Breast epithelium (tissue), 4 donors: ENCODE results near the gene SETBP1. TPM values are rescaled to one million over a fixed set of nuclear protein-coding genes. Genes with fewer than 3 reads are reported as not detected.

Experiments
- DNase-seq, 2 donors: peaks; one replicate each; pipeline ENCODE4 v3.0.0-alpha.2; 2019; ENCODE audit warnings: low spot score in 2 of 2
- H3K27ac ChIP-seq, 2 donors: fragments of 200-600 bp; sonication (generic) in 1 of 2; one replicate each; pipeline ENCODE4 v1.5.1; 2016 to 2019; ENCODE audit warnings: mild to moderate bottlenecking in 1 of 2
- H3K27me3 ChIP-seq, 2 donors: fragments of 200-600 bp; sonication (generic) in 1 of 2; one replicate each; pipeline versions ENCODE4 v1.5.1 to v1.6.0; 2017 to 2019; ENCODE audit warnings: control low read depth in 1 of 2, mild to moderate bottlenecking in 1 of 2
- H3K36me3 ChIP-seq: fragments of 200-600 bp; one replicate; pipeline ENCODE4 v1.5.1; 2019
- H3K4me1 ChIP-seq, 2 donors: fragments of 200-600 bp; sonication (generic); one replicate each; pipeline ENCODE4 v1.5.1; 2016 to 2019; ENCODE audit warnings: control low read depth in 1 of 2
- H3K4me3 ChIP-seq, 3 donors: fragments of 200-600 bp; sonication (generic); 1 replicate in 2 of 3; 2 replicates in 1 of 3; pipeline ENCODE4 v1.5.1; 2016 to 2019; ENCODE audit warnings: mild to moderate bottlenecking in 3 of 3, moderate library complexity in 2 of 3
- H3K9me3 ChIP-seq, 2 donors: fragments of 200-600 bp; sonication (generic) in 1 of 2; one replicate each; pipeline ENCODE4 v1.5.1; 2016 to 2019; ENCODE audit warnings: control low read depth in 1 of 2
- POLR2A ChIP-seq: fragments of 450-650 bp; IDR thresholded peaks from one replicate; pipeline ENCODE4 v1.6.1; 2016; ENCODE audit warnings: antibody characterized with exemption, mild to moderate bottlenecking, moderate library complexity
- POLR2AphosphoS5 ChIP-seq, 3 donors: sonication (generic); formaldehyde crosslinking; IDR thresholded peaks; one replicate each; pipeline ENCODE4 v1.6.1; 2017; ENCODE audit warnings: antibody characterized with exemption in 3 of 3
- intact Hi-C: fragments of 100-400 bp; cut with DNase I; formaldehyde crosslinking; loops from one replicate; pipeline ENCODE4 v1.15.1; 2023; ENCODE audit warnings: low total_unique reads
- total RNA-seq, 3 donors: library from RNA; depleted of rRNA; stranded (reverse); fragments of >200 nt; gene quantifications; one replicate each; pipeline ENCODE4 v1.1.0, GENCODE V29; 2016
- TF ChIP-seq, protein P1 (sequence below), 3 donors: fragments of 450-650 bp; IDR thresholded peaks; one replicate each; pipeline ENCODE4 v1.5.1; 2016 to 2017; ENCODE audit warnings: antibody characterized with exemption in 3 of 3, mild to moderate bottlenecking in 3 of 3, moderate library complexity in 3 of 3

Gene SETBP1
- total RNA-seq, 3 donors from 2014 or later, result 26.2 to 40.1 (median 37.0) TPM

DNA sequence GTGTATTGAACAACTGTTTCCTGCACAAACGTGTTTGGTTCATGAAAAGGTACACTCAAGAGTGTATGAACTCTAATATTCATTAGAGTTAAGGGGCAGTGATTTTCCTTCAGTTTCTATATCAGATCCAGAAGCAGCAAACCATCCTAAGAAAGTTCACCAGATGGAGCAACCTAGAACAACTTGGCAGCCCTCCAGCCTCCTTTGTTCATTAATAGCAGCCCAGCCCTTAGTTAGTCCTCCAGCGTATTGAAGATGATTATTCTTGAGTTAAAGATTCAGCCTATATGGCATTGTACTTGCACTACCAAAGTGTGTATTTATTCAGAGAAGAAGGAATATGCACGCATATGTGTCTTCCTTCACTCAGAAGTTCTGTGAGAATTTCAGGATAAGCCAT is 365.5 kb downstream of the SETBP1 start:
- no peak overlapping the region for H3K4me3 ChIP-seq
- no peaks in the 10 kb centered on the region for H3K27me3 ChIP-seq
- H3K9me3 ChIP-seq, result no peaks in the 10 kb centered on the region
- intact Hi-C loops, result no loop called here
- DNase-seq, result no peak
- H3K36me3 ChIP-seq, result no peaks in the 10 kb centered on the region
- TF ChIP-seq POLR2AphosphoS5 (IDR thresholded peaks at IDR 0.05), result no peak
- TF ChIP-seq, protein P1, sequence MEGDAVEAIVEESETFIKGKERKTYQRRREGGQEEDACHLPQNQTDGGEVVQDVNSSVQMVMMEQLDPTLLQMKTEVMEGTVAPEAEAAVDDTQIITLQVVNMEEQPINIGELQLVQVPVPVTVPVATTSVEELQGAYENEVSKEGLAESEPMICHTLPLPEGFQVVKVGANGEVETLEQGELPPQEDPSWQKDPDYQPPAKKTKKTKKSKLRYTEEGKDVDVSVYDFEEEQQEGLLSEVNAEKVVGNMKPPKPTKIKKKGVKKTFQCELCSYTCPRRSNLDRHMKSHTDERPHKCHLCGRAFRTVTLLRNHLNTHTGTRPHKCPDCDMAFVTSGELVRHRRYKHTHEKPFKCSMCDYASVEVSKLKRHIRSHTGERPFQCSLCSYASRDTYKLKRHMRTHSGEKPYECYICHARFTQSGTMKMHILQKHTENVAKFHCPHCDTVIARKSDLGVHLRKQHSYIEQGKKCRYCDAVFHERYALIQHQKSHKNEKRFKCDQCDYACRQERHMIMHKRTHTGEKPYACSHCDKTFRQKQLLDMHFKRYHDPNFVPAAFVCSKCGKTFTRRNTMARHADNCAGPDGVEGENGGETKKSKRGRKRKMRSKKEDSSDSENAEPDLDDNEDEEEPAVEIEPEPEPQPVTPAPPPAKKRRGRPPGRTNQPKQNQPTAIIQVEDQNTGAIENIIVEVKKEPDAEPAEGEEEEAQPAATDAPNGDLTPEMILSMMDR (IDR thresholded peaks at IDR 0.05), result no peak
- TF ChIP-seq POLR2A, result no peak
- no peaks in the 10 kb centered on the region for H3K4me1 ChIP-seq
- no peak overlapping the region for H3K27ac ChIP-seq

DNA sequence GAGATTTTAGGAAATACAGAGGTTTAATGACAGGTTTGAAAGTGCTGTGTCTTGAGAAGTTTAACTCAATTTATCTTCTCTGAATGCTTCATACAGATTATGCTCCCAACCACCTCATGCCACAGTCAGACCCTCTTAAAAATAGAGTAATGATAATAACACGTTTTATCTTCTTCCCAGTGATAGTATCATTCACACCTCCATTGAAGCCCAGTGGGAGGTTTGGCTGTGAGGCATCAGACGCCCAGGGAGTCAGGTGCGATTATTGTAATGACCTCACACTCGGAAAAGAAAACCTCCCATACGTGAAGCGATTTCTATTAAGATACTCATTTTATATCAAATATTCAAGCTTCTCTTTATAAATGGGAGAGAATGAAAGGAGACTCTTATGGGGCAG is 366.3 kb downstream of the SETBP1 start:
- Histone ChIP-seq H3K9me3 (no peaks in the 10 kb centered on the region), H3K36me3 (no peaks in the 10 kb centered on the region), H3K4me3 (no peak overlapping the region), H3K27ac (no peak overlapping the region), H3K27me3 (no peaks in the 10 kb centered on the region), H3K4me1 (no peaks in the 10 kb centered on the region)
- intact Hi-C loops, result no loop called here
- DNase-seq, result no peak
- TF ChIP-seq POLR2A, result no peak
- TF ChIP-seq, protein P1 (IDR thresholded peaks at IDR 0.05), result no peak
- TF ChIP-seq POLR2AphosphoS5 (IDR thresholded peaks at IDR 0.05), result no peak

DNA sequence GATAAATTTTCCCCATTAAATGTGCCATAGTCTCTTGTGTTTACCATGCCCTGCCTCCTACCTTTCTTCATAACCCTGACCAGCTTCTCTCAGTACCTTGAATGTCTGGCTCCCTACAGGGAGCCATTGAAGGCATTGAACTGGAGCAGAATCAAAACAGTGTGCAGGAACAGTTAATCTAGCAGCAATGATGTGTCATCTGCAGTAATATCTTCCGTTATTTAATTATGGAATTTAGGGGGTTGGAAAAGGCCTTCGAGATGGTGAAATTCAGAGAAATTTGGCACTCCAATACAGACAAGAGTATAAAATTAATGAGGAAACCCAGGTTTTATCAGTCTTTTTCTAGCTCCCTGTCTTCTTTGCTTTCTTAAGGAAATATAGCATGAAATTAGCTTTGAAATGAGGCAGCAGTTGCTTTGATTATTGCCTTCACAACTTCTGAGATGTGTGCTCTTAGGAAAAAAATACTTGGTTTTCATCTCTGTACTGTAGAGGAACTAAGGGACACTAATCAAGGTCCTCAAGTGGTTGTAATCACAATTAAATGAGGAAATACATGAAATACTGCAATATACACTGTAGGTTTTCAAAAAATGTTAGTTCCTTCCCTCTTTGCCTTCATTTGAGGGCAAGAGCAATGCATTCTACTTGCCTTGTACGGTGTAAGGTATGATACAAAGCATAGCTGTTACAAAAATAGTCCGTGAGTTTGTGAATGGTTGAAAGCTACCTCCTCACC is 369.1 kb downstream of the SETBP1 start:
- H3K27me3 ChIP-seq, result no peaks in the 10 kb centered on the region
- TF ChIP-seq POLR2A, result no peak
- TF ChIP-seq, protein P1 (IDR thresholded peaks at IDR 0.05), result no peak
- no peak for TF ChIP-seq POLR2AphosphoS5 (IDR thresholded peaks at IDR 0.05)
- no peak overlapping the region for H3K4me3 ChIP-seq
- DNase-seq, result no peak
- H3K27ac ChIP-seq, result peak overlapping the region in 1 of 2 donors; percentile 62
- no peaks in the 10 kb centered on the region for H3K4me1 ChIP-seq
- no peaks in the 10 kb centered on the region for H3K9me3 ChIP-seq
- intact Hi-C loops, result no loop called here
- no peaks in the 10 kb centered on the region for H3K36me3 ChIP-seq

DNA sequence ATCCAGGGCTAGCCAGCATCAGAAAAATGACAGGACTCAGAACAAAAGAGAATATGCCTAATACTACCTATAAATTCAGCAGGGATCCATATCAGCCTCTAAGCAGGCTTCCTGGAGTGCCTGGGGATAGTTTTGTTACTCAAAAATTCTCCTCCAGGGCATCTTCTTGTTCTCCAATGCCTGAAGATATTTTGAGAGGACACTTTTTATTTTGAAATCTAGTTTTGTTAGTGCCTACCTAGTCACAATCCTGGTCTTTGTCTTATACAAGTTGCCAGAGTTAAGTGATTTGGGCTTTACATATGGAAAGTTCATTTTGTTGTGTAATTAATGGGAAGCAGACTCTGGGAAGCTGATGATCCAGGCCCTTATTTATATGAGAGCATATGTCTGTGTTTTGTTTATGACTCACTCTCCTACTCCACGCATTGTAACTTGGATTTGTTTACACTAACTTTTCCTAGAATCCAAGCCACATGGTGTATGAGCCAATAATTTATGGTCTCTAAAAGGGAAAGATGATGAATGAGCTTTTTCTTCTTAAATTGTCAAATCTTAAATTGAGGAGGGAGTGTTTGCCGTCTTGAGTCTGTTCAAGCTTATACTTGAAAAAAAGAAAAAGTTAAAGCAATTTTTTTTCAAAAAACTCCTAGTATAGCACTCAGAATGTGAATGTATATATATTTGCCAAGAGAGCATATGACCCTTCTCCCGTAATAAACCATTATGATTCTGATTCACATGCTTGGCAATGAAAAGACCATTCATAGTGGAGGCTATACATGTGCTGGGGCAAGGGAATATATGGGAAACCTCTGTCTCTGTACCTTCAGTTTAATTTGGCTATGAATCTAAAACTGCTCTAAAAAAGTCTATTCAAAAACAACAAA is 370.3 kb downstream of the SETBP1 start:
- intact Hi-C loops, result no loop called here
- Histone ChIP-seq H3K27ac (peak overlapping the region in 1 of 2 donors; percentile 62), H3K4me1 (no peaks in the 10 kb centered on the region), H3K9me3 (no peaks in the 10 kb centered on the region), H3K36me3 (no peaks in the 10 kb centered on the region), H3K27me3 (no peaks in the 10 kb centered on the region), H3K4me3 (no peak overlapping the region)
- DNase-seq, result no peak
- no peak for TF ChIP-seq POLR2A
- TF ChIP-seq, protein P1 (IDR thresholded peaks at IDR 0.05), result no peak
- no peak for TF ChIP-seq POLR2AphosphoS5 (IDR thresholded peaks at IDR 0.05)

DNA sequence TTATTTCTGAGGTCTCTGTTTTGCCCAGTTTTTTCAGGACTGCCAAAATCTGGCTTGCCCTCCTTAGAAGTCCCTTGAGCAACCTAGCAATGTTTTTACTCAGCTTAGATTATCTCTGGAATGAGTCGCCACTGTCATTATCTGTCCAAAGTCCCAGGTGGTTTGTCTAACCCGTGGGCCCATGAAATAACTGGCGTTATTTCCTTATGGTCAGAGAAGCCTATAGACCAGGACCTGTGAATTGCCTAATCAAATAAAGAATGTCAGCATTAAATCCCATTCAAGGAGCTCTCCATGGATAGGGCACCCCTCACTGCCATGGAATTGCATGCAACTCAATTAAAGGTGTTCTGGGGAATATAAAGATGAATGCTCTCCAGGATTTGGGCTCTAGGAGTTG is 373.9 kb downstream of the SETBP1 start:
- intact Hi-C loops, result no loop called here
- H3K36me3 ChIP-seq, result no peaks in the 10 kb centered on the region
- no peaks in the 10 kb centered on the region for H3K4me1 ChIP-seq
- DNase-seq, result no peak
- no peaks in the 10 kb centered on the region for H3K9me3 ChIP-seq
- TF ChIP-seq POLR2A, result no peak
- TF ChIP-seq POLR2AphosphoS5 (IDR thresholded peaks at IDR 0.05), result no peak
- TF ChIP-seq, protein P1 (IDR thresholded peaks at IDR 0.05), result no peak
- no peak overlapping the region for H3K27ac ChIP-seq
- no peaks in the 10 kb centered on the region for H3K27me3 ChIP-seq
- H3K4me3 ChIP-seq, result no peak overlapping the region
